Chondrocyte (in vitro differentiated cells): ENCODE data around the gene MED26. TPM values are rescaled to one million over a fixed set of nuclear protein-coding genes. Genes with fewer than 3 reads are reported as not detected.

ENCODE experiments used
- DNase-seq: peaks from one replicate; pipeline ENCODE4 v3.0.0; 2021; ENCODE audit warnings: mixed read lengths, low spot score
- H3K27ac Mint-ChIP-seq: one replicate; pipeline ENCODE4 v1.8.0; 2021; ENCODE audit warnings: mild to moderate bottlenecking, moderate library complexity, mixed read lengths; ENCODE audit not compliant: unreplicated experiment
- H3K27me3 Mint-ChIP-seq: 2 replicates; pipeline ENCODE4 v1.8.0; 2021; ENCODE audit warnings: low read depth, mixed read lengths
- H3K36me3 Mint-ChIP-seq: 2 replicates; pipeline ENCODE4 v1.8.0; 2021; ENCODE audit warnings: low read depth, mixed read lengths
- H3K4me1 Mint-ChIP-seq: 2 replicates; pipeline ENCODE4 v1.8.0; 2021; ENCODE audit warnings: low read depth, mild to moderate bottlenecking, mixed read lengths
- H3K4me3 Mint-ChIP-seq: one replicate; pipeline ENCODE4 v1.8.0; 2021; ENCODE audit warnings: mild to moderate bottlenecking, moderate library complexity, mixed read lengths; ENCODE audit not compliant: unreplicated experiment
- H3K9me3 Mint-ChIP-seq: 2 replicates; pipeline ENCODE4 v1.8.0; 2021; ENCODE audit warnings: low read depth, mixed read lengths
- CTCF ChIP-seq: fragments of 200-600 bp; sonication (generic); IDR thresholded peaks from 2 replicates; pipeline ENCODE4 v1.5.0; 2021; ENCODE audit warnings: antibody characterized with exemption, mild to moderate bottlenecking, moderate library complexity
- total RNA-seq: library from RNA; stranded (reverse); gene quantifications from 3 replicates; pipeline ENCODE4 v1.2.1, GENCODE V29; 2021

The MED26 gene
- total RNA-seq, 1 donor from 2014 or later, result 8.7 TPM

- no peak for TF ChIP-seq CTCF
- no peak overlapping the region for H3K4me3 Mint-ChIP-seq
- H3K4me1 Mint-ChIP-seq, result peaks cover 48% of the 10 kb centered on the region
- no peaks in the 10 kb centered on the region for H3K27me3 Mint-ChIP-seq
- H3K36me3 Mint-ChIP-seq, result no peaks in the 10 kb centered on the region
- peak overlapping the region; percentile 0 for H3K27ac Mint-ChIP-seq
- no peaks in the 10 kb centered on the region for H3K9me3 Mint-ChIP-seq
- DNase-seq, result no peak
Measured at GRCh38 chr19:16608290-16608739, 19.7 kb downstream of the MED26 start.

- Mint-ChIP-seq H3K4me1 (peaks cover 44% of the 10 kb centered on the region), H3K9me3 (no peaks in the 10 kb centered on the region), H3K4me3 (no peak overlapping the region), H3K36me3 (no peaks in the 10 kb centered on the region), H3K27me3 (no peaks in the 10 kb centered on the region), H3K27ac (no peak overlapping the region)
- no peak for DNase-seq
- no peak for TF ChIP-seq CTCF
Measured at GRCh38 chr19:16607819-16608218, 20.2 kb downstream of the MED26 start.

GRCh38 chr19:16605553-16605994 lies 22.4 kb downstream of the MED26 start:
- Mint-ChIP-seq H3K27me3 (no peaks in the 10 kb centered on the region), H3K9me3 (no peaks in the 10 kb centered on the region), H3K4me1 (peaks cover 37% of the 10 kb centered on the region), H3K4me3 (no peak overlapping the region), H3K36me3 (no peaks in the 10 kb centered on the region), H3K27ac (peak overlapping the region; percentile 3)
- no peak for TF ChIP-seq CTCF
- DNase-seq, result no peak

- no peak for DNase-seq
Measured at GRCh38 chr19:16605115-16605514, 22.9 kb downstream of the MED26 start.

GRCh38 chr19:16604615-16605014 lies 23.4 kb downstream of the MED26 start:
- Mint-ChIP-seq H3K9me3 (no peaks in the 10 kb centered on the region), H3K4me1 (peaks cover 33% of the 10 kb centered on the region), H3K4me3 (no peak overlapping the region), H3K36me3 (no peaks in the 10 kb centered on the region), H3K27ac (no peak overlapping the region), H3K27me3 (no peaks in the 10 kb centered on the region)
- no peak for TF ChIP-seq CTCF
- no peak for DNase-seq

More at GRCh38 chr19:16605115-16605514, 22.9 kb downstream of the MED26 start:
- Mint-ChIP-seq H3K9me3 (no peaks in the 10 kb centered on the region), H3K4me1 (peaks cover 37% of the 10 kb centered on the region), H3K36me3 (no peaks in the 10 kb centered on the region), H3K27me3 (no peaks in the 10 kb centered on the region), H3K27ac (no peak overlapping the region), H3K4me3 (no peak overlapping the region)
- no peak for TF ChIP-seq CTCF
